Retina (tissue), 1 donor: ENCODE data around the gene RUNX3.
A peak's percentile ranks its signal among the peaks of the same experiment; 100 is the strongest.
"Not testable (repeated sequence)": the region's sequence is repeated elsewhere in the genome, so short reads cannot be mapped to it uniquely, and the experiment has no call there.

ENCODE experiments used
- DNase-seq: peaks from one replicate; pipeline ENCODE4 v3.0.0-alpha.2; 2016

Gene RUNX3

GRCh38 chr1:24930260-24931145 is at the start of gene RUNX3:
RUNX3 (minus strand) TSS chr1:24930276; CDS start chr1:24929868, 408 bp downstream.
- peak; percentile 73 for DNase-seq

DNA sequence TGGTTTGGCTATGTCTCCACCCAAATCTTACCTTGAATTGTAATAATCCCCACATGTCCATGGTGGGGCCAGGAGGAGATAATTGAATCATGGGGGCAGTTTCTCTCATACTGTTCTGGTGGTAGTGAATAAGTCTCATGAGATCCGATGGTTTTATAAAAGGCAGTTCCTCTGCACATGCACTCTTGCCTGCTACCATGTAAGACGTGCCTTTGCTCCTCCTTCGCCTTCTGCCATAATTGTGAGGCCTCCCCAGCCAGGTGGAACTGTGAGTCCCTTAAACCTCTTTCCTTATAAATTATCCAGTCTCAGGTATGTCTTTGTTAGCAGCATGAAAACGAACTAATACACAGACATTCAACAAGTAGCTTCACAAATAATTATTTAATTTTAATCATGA is 49.2 kb upstream of the RUNX3 start:
- not testable (repeated sequence) for DNase-seq

DNA sequence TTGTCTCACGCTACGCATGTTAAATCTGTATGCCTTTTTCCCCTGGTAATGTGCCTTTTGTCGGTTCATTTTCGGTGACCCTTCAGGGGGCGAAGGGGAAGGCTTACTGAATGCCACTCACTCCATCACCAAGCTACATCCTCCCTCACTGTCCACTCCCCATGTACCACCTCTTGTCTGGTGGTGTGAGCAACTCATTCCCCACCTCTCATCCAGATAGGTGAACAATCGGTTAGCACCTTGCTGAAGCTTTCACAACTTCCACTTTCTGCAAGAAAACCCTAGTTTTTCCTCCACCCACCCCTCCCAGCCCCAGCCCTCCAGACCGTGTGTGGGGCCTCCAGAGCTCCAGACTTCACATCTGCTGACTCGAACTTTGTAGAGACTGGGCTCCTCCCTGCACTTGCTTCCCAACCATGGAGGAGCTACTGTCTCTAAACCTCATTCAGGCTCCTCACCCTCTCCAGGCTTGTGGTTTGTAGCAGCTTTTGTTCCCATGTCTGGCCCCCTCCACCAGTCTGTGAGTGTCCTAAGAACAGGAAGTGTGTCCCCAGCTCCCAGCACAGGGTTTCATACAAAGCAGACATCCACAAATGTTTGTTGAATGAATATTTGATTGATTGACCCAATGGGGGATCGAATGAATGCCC is 48.4 kb upstream of the RUNX3 start:
- DNase-seq, result no peak

GRCh38 chr1:24975391-24975790 is 45.3 kb upstream of the RUNX3 start:
- no peak for DNase-seq

DNA sequence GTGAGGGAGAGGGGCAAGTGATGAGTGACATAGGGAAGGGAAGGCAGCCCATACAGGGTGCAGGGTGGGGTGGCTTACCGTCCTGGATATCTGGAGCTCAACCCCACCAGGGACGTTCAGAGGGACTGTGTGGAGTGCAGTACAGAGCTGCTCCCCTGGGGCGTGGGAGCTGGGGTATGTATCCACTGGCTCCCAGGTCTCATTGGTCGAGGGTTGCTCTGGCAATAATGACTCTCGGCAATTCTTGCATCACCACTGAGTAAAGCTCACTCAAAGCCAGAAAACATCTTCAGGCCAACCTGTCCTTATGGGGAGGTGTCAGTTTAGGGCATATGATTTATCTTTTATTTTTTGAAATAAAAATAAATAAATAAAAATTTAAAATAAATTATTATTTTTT is 43.2 kb upstream of the RUNX3 start:
- no peak for DNase-seq

GRCh38 chr1:24972915-24973242 is 42.8 kb upstream of the RUNX3 start:
- no peak for DNase-seq

DNA sequence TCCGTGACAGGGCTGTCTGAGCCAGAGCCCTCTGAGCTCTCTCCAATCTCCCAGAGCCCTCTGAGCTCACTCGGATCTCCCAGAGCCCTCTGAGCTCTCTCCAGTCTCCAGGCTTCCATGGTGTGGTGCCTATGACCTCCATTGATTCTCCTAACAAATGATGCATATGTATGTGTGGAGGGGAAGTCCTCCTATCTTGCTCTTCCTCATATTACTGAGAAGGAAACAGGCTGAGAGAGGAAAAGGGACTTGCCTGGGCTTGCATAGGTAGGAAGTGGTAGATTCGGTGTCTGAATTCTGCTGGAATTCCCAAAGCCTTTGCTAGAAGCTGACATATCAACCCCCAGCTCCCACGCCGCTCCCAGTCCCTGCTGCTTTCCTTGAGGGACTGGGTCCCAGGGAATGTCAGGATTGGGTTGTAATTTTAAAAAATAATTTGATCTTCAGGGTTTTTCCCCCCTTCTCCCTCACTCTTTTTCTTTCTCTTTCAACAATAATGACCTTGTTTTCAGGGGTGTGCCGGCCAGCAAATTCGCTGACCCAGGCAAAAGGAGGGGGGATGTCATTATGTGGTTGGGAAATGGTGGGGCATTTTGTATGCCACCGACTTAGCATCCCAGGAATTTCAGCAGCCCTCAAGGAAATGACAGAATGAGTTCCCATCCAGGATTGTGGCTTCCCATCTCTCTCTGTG is 42.3 kb upstream of the RUNX3 start:
- no peak for DNase-seq

DNA sequence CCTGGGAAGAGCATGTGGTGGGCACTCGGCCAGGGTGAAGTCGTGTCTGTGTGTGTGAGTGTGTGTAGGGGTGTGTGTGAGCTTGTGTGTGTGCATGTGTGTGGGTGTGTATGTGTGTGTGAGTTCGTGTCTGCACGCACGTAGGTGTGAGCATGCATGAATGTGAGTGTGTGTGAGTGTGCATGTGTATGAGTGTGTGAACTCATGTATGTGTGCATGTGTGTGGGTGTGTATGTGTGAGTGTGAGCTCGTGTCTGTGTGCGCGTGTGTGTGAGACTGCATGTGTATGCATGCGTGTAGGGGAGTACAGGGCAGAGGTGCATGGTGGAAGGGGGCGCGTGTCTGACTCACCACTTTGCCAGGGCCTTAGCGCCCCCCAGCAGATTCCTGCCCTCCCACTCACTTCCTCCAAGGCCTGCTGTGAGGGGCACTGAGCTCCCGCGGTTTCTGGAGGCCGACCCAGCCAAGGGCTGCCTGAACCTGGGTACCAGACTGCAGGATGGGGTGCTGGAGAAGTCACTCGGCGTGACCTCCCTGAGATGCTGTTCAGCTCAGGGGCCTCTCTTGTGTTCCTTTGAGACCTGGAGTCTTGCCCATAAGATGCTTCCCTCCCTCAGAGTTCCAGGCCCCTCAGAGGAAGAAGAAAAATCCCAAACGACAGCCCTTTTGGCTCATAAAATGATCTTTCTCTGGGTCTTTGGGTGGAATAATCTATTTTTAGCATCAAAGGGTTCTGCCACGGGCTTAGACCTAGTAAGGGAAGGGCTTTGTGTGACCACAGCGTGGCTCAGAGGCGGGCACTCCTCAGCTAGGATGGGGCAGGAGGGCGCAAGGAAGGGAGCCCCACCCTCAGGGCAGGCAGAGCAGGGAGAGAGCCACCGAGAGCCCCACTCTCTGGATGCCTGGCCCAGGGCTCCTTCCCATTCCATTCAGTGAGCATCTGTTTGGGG is 41.1 kb upstream of the RUNX3 start:
- no peak for DNase-seq

GRCh38 chr1:24970399-24970753 is 40.3 kb upstream of the RUNX3 start:
- peak; percentile 20 for DNase-seq

DNA sequence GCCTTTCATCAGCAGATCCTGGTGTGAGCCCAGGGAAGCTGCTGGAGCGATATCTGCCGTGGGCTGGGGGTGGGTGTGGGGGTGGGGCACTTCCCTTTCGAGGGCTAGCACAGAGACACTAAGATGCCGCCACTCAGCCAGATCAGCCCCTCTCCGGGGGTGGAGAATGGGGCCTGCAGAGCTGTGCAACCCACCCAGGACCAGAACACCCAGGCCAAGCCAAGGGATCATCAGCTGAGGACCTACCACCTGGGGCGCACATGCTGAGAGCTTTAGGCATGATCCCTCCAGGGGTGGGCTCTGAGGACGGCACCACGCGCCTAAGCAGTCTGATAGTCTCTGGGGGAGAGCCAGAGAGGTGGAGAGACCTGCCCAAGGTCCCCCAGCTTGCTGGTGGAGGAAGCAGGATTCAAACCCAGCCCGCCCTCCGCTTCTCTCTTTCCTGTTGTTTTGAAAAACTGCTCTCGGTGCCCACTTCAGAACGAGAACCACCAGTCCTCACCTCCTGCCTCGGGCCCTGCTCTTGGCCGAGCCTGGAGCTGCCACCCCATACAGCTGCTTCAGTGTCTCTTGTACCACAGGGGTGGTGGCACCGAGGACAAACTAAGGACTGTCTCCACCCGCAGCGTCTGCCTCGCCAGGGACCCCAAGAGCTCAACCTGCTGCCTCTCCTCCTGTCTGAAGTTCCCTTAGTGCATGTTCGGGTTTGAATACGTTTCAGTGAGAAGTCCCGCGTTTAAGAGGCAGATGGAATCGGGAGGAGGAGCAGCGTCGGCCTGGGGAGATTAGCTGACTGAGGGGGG is 39.7 kb upstream of the RUNX3 start:
- peak; percentile 23 for DNase-seq

DNA sequence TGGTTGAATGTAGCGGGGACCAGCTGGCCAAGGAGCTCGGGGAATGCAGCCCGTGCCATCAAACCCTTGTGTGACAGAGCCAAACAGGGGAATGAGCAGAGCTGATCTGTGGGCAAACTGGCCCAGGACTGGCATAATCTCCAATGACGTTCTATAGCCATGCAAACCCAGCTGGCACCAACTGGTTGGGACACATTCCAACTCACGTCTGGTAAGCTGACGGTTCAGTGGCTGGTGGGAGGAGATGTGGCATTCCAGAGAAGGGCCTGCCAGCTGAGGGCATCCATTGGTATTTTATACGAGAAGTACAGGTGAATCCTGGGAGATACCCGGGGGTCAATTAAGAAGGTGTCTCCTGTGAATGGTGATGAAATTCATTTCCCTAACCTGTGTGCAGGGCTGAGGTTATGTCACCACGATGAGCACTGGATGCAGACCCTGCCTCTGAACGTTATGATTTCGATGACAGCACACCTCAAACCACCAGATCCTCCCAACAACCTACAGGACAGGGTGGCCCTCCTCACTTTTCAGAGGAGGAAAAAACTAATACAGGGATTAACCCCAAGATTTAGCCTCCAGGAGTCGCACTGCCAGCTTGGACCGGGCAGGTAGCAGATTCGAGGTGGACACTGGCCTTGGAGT is 39.0 kb upstream of the RUNX3 start:
- no peak for DNase-seq

- no peak for DNase-seq
These were observed 37.9 kb upstream of the RUNX3 start for GRCh38 chr1:24967962-24968361.

- no peak for DNase-seq
These were observed 37.5 kb upstream of the RUNX3 start for GRCh38 chr1:24967555-24967954.

- no peak for DNase-seq
These were observed 36.8 kb upstream of the RUNX3 start for GRCh38 chr1:24966724-24967346.

- no peak for DNase-seq
These were observed 36.1 kb upstream of the RUNX3 start for GRCh38 chr1:24966121-24966723.

- no peak for DNase-seq
These were observed 35.5 kb upstream of the RUNX3 start for GRCh38 chr1:24965571-24965930.

DNA sequence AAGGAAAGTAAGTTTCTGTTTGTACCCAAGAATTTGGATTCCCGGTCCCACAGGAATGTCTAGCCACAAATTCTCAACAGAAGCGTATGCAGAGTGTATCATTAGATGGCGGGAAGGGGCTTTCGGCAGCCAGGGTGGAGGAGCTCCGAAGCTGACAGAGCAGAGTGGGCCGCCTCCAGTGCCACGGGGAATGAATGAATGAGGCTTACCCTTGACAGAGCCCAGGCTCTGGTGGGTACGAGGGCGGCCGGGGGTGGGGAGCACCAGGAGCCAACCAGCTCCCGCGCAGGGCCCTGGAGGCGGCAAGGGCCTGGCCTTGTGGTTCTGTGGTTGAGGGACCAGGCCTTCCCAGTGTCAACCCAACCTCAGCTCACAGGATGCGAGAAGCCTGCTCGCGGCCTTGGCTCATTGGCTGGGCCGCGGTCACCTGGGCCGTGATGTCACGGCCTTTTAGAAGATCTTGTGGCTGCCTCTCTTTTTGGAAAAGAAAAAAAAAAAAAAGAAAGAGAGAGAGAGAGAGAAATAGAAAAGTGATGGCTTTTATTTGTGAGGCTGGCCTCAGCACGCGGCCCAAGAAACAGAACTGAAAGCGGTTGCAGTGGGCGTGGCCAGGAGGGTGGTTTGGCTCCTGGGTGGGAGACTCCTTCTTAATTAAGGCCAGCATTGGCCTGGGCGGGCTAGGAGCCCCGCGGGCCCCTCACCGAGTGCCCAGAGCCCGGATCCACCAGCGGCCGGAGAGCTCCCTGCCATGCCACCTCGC is 34.9 kb upstream of the RUNX3 start:
- no peak for DNase-seq

GRCh38 chr1:24963943-24964693 is 34.0 kb upstream of the RUNX3 start:
- DNase-seq, result no peak
